GM19438 (cell line): ENCODE results near the gene TTC9C.
"Not testable (repeated sequence)": the region's sequence is repeated elsewhere in the genome, so short reads cannot be mapped to it uniquely, and the experiment has no call there.

Source experiments
- ATAC-seq: cut with Tn5 transposase; IDR thresholded peaks from one replicate; pipeline ENCODE4 v1.9.1; 2021; ENCODE audit warnings: low read depth; ENCODE audit not compliant: unreplicated experiment

TTC9C gene

DNA sequence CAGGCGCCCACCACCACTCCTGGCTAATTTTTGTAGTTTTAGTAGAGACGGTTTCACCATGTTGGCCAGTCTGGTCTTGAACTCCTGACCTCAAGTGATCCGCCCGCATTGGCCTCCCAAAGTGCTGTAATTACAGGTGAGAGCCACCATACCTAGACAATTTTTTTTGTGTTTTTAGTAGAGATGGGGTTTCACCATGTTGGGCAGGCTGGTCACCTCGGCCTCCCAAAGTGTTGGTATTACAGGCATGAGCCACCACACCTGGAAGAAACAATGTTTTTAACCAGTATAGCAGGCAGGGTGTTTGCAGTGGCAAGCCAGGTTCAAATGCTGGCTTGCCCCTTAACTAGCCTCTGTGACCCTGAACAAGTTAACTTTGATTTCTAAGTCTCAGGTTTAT, 21.6 kb downstream of the TTC9C start:
- not testable (repeated sequence) for ATAC-seq

DNA sequence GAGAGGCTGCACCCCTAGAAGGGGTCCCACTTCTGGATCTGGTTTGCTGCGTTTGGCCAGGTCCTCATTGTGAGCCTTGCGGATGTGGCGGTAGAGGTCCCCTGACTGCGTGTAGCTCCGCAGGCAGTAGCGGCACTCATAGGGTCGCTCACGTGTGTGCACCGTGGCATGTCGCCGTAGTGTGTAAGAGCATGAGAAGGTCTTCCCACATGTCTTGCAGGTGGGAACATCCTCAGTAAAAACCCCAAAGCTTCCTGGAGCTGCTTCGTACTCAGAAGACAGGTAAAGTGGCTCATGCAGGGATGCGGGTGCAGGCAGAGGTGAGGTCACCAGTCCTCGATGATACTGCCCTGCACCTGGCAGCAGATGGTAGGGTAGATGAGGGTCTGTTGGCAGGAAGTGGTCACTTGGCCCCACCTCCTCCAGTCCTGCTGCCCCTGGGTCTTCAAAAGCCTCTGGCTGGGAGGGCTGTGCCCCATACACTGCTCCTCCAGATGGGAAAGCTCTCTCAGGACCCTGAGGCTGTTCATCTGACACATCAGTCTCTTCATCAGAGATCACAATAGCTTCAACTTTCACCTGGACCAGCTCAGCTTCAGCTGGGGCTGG, 24.0 kb downstream of the TTC9C start:
- no peak for ATAC-seq

- ATAC-seq, result peak; percentile 2
These were observed 24.9 kb downstream of the TTC9C start for GRCh38 chr11:62752994-62753735.

GRCh38 chr11:62753736-62754603, 25.7 kb downstream of the TTC9C start, which contains the start of gene ZBTB3:
ZBTB3 (minus strand) TSS chr11:62754160; CDS start chr11:62753664, 496 bp downstream.
- ATAC-seq, result peak; percentile 94

DNA sequence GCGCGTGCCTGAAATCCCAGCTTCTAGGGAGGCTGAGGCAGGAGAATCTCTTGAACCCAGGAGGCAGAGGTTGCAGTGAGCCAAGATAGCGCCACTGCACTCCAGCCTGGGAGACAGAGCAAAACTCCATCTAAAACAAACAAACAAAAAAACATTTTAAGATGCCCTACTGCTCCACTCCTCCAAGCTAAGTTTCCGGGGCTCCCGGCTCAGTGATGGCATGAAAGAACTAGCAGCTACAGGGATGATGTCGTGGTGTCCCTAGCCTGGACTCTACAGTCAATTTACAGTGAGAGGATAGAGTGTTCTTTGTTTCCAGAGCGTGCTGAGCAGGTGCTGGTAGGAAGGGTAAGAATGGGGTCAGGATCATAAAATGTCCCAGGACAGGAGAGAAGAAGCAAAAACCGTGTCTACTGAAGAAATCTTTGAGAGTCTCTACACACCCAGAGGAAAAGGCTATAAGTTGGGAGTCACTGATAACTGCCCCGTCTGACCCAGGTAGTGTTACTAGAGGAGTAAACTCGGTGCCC, 26.9 kb downstream of the TTC9C start:
- no peak for ATAC-seq

GRCh38 chr11:62757846-62758788, 29.8 kb downstream of the TTC9C start:
- ATAC-seq, result no peak

GRCh38 chr11:62760867-62761227, 32.6 kb downstream of the TTC9C start:
- not testable (repeated sequence) for ATAC-seq

DNA sequence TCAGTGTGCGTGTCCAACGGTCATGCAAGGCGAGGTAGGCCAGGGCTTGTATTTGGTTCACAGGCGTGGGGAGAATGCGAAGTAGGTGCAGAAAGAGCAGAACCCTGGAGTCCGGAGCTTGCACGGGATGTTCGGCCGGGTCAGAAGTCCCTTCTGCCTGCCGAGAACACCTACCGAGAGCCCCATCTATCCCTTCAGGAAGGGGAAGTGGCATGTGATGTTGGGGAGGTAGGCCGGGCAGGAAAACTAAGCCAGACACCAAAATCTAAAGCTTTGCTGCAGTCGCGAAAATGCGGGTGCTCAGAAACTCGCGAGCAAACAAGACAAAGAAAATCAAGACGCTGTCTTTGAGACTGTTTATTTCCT, 42.5 kb downstream of the TTC9C start:
- no peak for ATAC-seq

DNA sequence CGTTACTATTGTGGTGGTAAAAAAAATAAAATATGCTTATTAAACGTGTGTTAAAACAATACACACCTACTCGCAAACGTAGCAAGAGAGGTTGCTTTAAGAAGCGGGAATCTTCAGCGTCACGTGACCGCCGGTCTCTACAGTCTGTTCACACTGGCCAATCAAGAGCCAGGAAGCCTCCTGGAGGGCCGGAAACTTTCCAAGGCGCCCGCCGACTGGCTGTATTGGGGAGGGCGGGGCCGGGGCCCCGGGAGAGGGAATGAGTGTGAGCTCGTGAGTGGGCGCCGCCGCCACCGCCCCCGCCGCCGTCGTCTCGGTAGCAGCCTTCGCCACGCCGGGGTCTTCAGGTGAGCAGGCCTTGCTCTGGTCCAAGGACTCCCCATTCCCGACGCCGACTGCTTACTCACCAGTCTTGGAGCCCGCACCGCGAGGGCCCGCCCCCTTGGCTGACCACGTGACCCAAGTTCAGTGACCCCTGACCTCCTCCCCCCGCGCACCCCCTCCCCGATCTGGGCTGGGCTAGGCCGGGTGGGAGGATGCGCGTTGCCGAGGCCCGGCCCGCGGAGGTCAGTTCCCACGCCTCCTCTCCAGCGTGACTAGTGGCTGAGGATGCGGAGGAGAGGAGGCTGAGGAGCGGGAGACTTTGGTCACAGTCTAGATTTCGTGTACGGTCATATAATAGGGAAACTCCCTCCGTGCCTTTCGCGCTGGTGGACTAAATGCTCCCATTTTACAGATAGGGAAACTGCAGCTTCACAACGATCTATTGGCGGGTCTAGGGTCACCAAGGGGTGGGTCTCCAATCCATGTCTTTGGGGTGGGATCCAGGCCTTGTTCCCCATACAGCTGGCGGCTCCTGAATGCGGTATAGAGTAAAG, 43.1 kb downstream of the TTC9C start, which contains the start of gene TAF6L:
Gene TAF6L, plus strand, starts transcription at position 253 of the 878 bp plus-strand sequence. CDS start 4,388 bp downstream, outside the sequence.
- peak; percentile 86 for ATAC-seq

GRCh38 chr11:62774407-62774806, 46.1 kb downstream of the TTC9C start:
- ATAC-seq, result no peak

DNA sequence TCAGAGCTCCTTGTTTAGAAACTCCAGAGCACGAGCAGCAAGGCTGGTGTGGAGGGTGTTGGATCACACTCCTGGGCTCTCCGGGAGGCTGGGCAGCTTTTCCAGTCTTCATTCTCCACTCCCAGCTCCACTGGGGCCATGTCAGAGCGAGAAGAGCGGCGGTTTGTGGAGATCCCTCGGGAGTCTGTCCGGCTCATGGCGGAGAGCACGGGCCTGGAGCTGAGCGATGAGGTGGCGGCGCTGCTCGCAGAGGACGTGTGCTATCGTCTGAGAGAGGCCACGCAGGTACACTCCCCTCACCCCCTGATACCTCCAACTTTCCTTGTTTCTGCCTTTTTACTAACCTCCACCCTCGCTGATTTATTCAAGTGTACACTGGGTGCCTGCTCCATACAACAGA, 47.4 kb downstream of the TTC9C start:
- no peak for ATAC-seq

DNA sequence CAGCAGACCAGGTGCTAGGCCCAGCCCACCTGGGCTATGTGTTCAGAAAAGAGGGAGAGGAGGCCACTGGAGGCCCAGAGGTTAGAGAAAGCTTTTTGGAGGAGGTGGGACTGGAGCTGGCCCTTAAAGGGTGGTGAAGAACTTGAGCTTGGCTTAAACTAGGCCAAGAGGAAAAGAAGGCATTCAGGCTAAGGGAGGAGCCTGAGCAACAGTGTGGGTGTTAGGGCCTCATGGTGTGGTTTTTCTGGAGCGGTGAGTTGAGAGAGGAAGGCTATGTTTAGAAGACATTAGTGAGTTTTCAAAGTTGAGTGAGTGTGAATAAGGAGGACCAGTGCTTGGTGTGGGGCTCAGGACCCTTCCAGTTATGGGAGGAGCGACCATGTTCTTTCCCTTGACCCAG, 49.1 kb downstream of the TTC9C start:
- no peak for ATAC-seq

DNA sequence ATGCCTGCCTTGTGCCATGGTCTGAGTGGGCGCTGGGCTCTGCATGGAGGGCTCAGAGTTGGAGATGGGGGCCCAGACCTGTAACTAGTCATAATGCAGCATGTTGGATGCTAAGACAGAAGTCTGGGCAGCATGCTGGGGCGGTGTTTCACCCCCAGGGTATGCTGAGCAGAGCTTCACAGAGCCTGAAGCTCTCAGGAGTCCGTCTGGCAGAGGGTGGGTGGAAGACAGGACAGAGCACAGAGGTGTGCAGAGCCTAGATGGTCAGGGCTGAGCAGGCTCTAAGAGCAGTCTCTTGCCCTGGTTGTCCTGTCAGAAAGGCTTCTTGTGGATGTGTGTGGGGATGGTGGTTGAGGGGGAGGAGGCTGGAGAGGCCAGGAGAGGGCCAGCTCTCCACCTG, 50.2 kb downstream of the TTC9C start:
- ATAC-seq, result no peak

DNA sequence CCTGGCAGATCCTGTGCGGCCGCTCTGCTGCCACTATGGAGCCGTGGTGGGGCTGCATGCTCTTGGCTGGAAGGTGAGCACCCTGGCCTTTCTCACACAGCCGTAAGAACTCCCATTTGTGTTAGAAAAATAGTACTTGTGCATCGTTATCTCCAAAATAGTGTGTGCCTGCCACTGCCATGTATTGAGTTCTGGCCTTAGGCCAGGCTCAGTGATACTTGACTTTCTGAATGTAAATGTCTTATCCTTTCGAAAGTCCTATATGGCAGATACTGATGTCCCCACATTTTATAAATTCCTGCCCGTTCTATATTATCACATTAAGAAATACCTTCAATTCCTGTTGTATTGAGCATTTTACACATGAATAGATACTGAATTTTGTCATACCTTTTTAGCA, 54.5 kb downstream of the TTC9C start:
- no peak for ATAC-seq

DNA sequence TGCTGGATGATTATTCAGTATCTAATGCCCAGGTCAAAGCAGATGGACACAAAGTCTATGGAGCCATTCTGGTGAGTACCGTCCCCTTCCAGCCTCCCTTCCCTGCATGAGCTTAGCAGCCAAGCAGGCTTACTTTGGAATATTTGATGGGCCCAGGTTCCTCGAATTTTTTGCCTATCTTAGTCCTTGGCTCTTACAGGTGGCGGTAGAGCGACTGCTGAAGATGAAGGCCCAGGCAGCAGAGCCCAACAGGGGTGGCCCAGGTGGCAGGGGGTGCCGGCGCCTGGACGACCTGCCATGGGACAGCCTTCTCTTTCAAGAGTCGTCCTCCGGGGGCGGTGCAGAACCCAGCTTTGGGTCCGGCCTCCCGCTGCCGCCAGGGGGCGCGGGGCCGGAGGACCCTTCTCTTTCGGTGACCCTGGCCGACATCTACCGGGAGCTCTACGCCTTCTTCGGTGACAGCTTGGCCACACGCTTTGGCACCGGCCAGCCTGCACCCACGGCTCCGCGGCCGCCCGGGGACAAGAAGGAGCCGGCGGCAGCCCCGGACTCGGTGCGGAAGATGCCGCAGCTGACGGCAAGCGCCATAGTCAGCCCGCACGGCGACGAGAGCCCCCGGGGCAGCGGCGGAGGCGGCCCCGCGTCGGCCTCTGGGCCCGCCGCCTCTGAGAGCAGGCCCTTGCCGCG, 58.2 kb downstream of the TTC9C start:
- ATAC-seq, result no peak

- ATAC-seq, result peak; percentile 73
These were observed 58.9 kb downstream of the TTC9C start, which contains the start of gene TMEM179B for GRCh38 chr11:62787005-62787759. TMEM179B (plus strand) TSS chr11:62787402; CDS start chr11:62787432, 30 bp downstream.
